H1 (cell line): ENCODE measurements around the gene SNX19. TPM values are rescaled to one million over a fixed set of nuclear protein-coding genes. Genes with fewer than 3 reads are reported as not detected.

Source experiments
- CTCF ChIA-PET: fragments of 300-600 bp; sonication (Branson Sonifier 250); formaldehyde crosslinking; loops from one replicate; lab custom pipeline; 2021; ENCODE audit not compliant: partially characterized antibody; lab: Charles Lee
- POLR2A ChIA-PET: fragments of 300-600 bp; sonication (Branson Sonifier 250); formaldehyde crosslinking; loops from one replicate; lab custom pipeline; 2021; ENCODE audit warnings: inconsistent platforms; ENCODE audit not compliant: partially characterized antibody; lab: Charles Lee
- DNase-seq, 2 experiments: peaks; one replicate each; pipeline versions ENCODE4 v3.0.0 to v3.0.0-alpha.2; 2010 to 2022; ENCODE audit warnings: low spot score in 2 of 2, low read depth in 1 of 2, mixed read lengths in 1 of 2
- FAIRE-seq: peaks from 2 replicates; lab custom pipeline; 2011; peaks lifted over from hg19 to GRCh38; lab: Jason Lieb, UNC
- H2AFZ ChIP-seq: 2 replicates; pipeline ENCODE4 v1.8.1; 2012; ENCODE audit warnings: low read length, inconsistent platforms
- H2AK5ac ChIP-seq: 2 replicates; pipeline ENCODE4 v1.6.1; 2013; ENCODE audit warnings: low read depth, low read length
- H2BK120ac ChIP-seq: replicated peaks from 2 replicates; pipeline ENCODE3; 2013; ENCODE audit warnings: low read depth, low read length, inconsistent platforms
- H2BK12ac ChIP-seq: 2 replicates; pipeline ENCODE4 v1.6.1; 2013; ENCODE audit warnings: low read depth, low read length
- H2BK15ac ChIP-seq: 2 replicates; pipeline ENCODE4 v1.6.1; 2013; ENCODE audit warnings: low read length
- H2BK20ac ChIP-seq: 2 replicates; pipeline ENCODE4 v1.6.1; 2013; ENCODE audit warnings: low read length
- H2BK5ac ChIP-seq: 2 replicates; pipeline ENCODE4 v1.6.1; 2013; ENCODE audit warnings: low read depth, low read length
- H3K14ac ChIP-seq: 2 replicates; pipeline ENCODE4 v1.6.1; 2013; ENCODE audit warnings: inconsistent platforms; ENCODE audit not compliant: insufficient read length
- H3K18ac ChIP-seq: 2 replicates; pipeline ENCODE4 v1.6.1; 2013; ENCODE audit warnings: low read length; ENCODE audit errors: extremely low read depth
- H3K23ac ChIP-seq: 2 replicates; pipeline ENCODE4 v1.6.1; 2013; ENCODE audit warnings: inconsistent platforms; ENCODE audit not compliant: insufficient read length
- H3K23me2 ChIP-seq: 2 replicates; pipeline ENCODE4 v1.6.1; 2013; ENCODE audit warnings: low read depth, low read length
- H3K27ac ChIP-seq: 2 replicates; pipeline ENCODE4 v1.6.1; 2011; ENCODE audit warnings: low read depth, low read length, inconsistent platforms
- H3K27me3 ChIP-seq, 4 experiments: replicated peaks in 1 of 4; 1 replicate in 1 of 4; 2 replicates in 3 of 4; pipeline versions ENCODE4 v1.6.1 to v1.8.1; 2011 to 2013; ENCODE audit warnings: low read length in 3 of 4, mild to moderate bottlenecking in 3 of 4, inconsistent platforms in 2 of 4, mixed read lengths in 2 of 4, moderate library complexity in 1 of 4; ENCODE audit not compliant: control insufficient read depth in 3 of 4, insufficient read depth in 3 of 4; ENCODE audit errors: extremely low read depth in 1 of 4
- H3K36me3 ChIP-seq, 4 experiments: 2 replicates each; pipeline versions ENCODE4 v1.6.1 to v1.8.1; 2011 to 2013; ENCODE audit warnings: mild to moderate bottlenecking in 4 of 4, low read length in 3 of 4, moderate library complexity in 2 of 4, control low read depth in 1 of 4, inconsistent platforms in 1 of 4; ENCODE audit not compliant: insufficient read depth in 4 of 4, control insufficient read depth in 2 of 4
- H3K4ac ChIP-seq: replicated peaks from 2 replicates; pipeline ENCODE3; 2013; ENCODE audit warnings: low read length, low read depth, mixed read lengths, inconsistent platforms; ENCODE audit not compliant: insufficient read length
- H3K4me1 ChIP-seq, 4 experiments: replicated peaks in 1 of 4; 1 replicate in 1 of 4; 2 replicates in 3 of 4; pipeline versions ENCODE4 v1.6.1 to v1.8.1; 2011 to 2013; ENCODE audit warnings: low read length in 3 of 4, inconsistent platforms in 2 of 4, mixed read lengths in 1 of 4; ENCODE audit not compliant: insufficient read depth in 4 of 4, control insufficient read depth in 3 of 4
- H3K4me2 ChIP-seq, 2 experiments: 2 replicates each; pipeline versions ENCODE4 v1.6.1 to v1.8.1; 2011 to 2013; ENCODE audit warnings: low read depth in 2 of 2, low read length in 2 of 2, control low read depth in 1 of 2, inconsistent platforms in 1 of 2, mild to moderate bottlenecking in 1 of 2; ENCODE audit not compliant: insufficient read depth in 1 of 2
- H3K4me3 ChIP-seq, 4 experiments: fragments of 200-600, 300-600 bp in 1 of 4; sonication (generic), shearing (Covaris generic), sonication (Bioruptor Twin) in 1 of 4; 2 replicates each; pipeline versions ENCODE4 v1.5.1 to v1.8.1; 2011 to 2016; ENCODE audit warnings: low read length in 4 of 4, low read depth in 3 of 4, control low read depth in 2 of 4, inconsistent platforms in 2 of 4, mild to moderate bottlenecking in 2 of 4, mixed read lengths in 1 of 4, moderate library complexity in 1 of 4; ENCODE audit not compliant: insufficient read depth in 2 of 4; ENCODE audit errors: extremely low read depth in 1 of 4
- H3K56ac ChIP-seq: replicated peaks from 2 replicates; pipeline ENCODE3; 2013; ENCODE audit warnings: low read depth, mild to moderate bottlenecking, mixed read lengths, low read length, inconsistent platforms; ENCODE audit not compliant: insufficient read length
- H3K79me1 ChIP-seq: 2 replicates; pipeline ENCODE4 v1.6.1; 2013; ENCODE audit warnings: low read depth, low read length, control low read depth
- H3K79me2 ChIP-seq, 2 experiments: 2 replicates each; pipeline versions ENCODE4 v1.6.1 to v1.8.1; 2012 to 2013; ENCODE audit warnings: low read length in 2 of 2, mild to moderate bottlenecking in 2 of 2, inconsistent platforms in 1 of 2; ENCODE audit not compliant: insufficient read depth in 2 of 2, control insufficient read depth in 1 of 2
- H3K9ac ChIP-seq, 4 experiments: replicated peaks in 1 of 4; 1 replicate in 1 of 4; 2 replicates in 3 of 4; pipeline versions ENCODE4 v1.6.1 to v1.8.1; 2011 to 2013; ENCODE audit warnings: low read depth in 3 of 4, low read length in 3 of 4, control low read depth in 2 of 4, mild to moderate bottlenecking in 2 of 4, moderate library complexity in 2 of 4, inconsistent platforms in 1 of 4; ENCODE audit errors: extremely low read depth in 1 of 4
- H3K9me3 ChIP-seq, 2 experiments: 2 replicates each; pipeline versions ENCODE4 v1.6.1 to v1.8.1; 2012 to 2013; ENCODE audit warnings: mild to moderate bottlenecking in 2 of 2, moderate library complexity in 2 of 2, control low read depth in 1 of 2, inconsistent platforms in 1 of 2, low read depth in 1 of 2, low read length in 1 of 2, mixed read lengths in 1 of 2; ENCODE audit not compliant: insufficient read depth in 2 of 2
- H4K20me1 ChIP-seq, 2 experiments: replicated peaks in 1 of 2; 2 replicates each; pipeline versions ENCODE3 to v1.8.1; 2011 to 2013; ENCODE audit warnings: inconsistent platforms in 2 of 2, low read length in 2 of 2, mild to moderate bottlenecking in 1 of 2; ENCODE audit not compliant: insufficient read depth in 2 of 2, control insufficient read depth in 1 of 2
- H4K5ac ChIP-seq: 2 replicates; pipeline ENCODE4 v1.6.1; 2013; ENCODE audit warnings: low read length, low read depth, mixed read lengths, inconsistent platforms; ENCODE audit not compliant: insufficient read length
- H4K8ac ChIP-seq: 2 replicates; pipeline ENCODE4 v1.8.0; 2013; ENCODE audit warnings: mild to moderate bottlenecking, moderate library complexity, low read length, inconsistent platforms; ENCODE audit not compliant: insufficient read depth; ENCODE audit errors: extremely low read depth
- H4K91ac ChIP-seq: replicated peaks from 2 replicates; pipeline ENCODE3; 2013; ENCODE audit warnings: low read length, mixed read lengths, inconsistent platforms; ENCODE audit not compliant: insufficient read length
- NANOG ChIP-seq: IDR thresholded peaks from 2 replicates; pipeline ENCODE4 v1.6.1; 2011; ENCODE audit warnings: low read length, low read depth, mild to moderate bottlenecking, inconsistent platforms; ENCODE audit not compliant: insufficient read depth, poor library complexity, severe bottlenecking
- PHF8 ChIP-seq: fragments of 200-600 bp; sonication (generic); conservative IDR thresholded peaks from 2 replicates; pipeline ENCODE4 v1.7.1; 2012; ENCODE audit warnings: low read depth, mild to moderate bottlenecking, inconsistent platforms, low read length, moderate library complexity
- WGBS, 2 experiments: shearing (Covaris generic) in 1 of 2; methylation state at CpG; one replicate each; pipeline versions ENCODE4 v1.1.6 to v1.1.7; 2013 to 2015; ENCODE audit warnings: low lambda C conversion rate in 2 of 2, mixed read lengths in 2 of 2, inconsistent platforms in 1 of 2, low coverage in 1 of 2, missing lambda C conversion rate in 1 of 2; ENCODE audit not compliant: insufficient replicate concordance in 2 of 2, insufficient coverage in 1 of 2, insufficient read length in 1 of 2; ENCODE audit errors: extremely low coverage in 1 of 2, missing lambda C conversion rate in 1 of 2; 5-methylcytosine and 5-hydroxymethylcytosine counted together
- polyA plus RNA-seq, 7 experiments: library from polyadenylated mRNA; depleted of rRNA in 3 of 7; stranded (reverse) in 5 of 7; unstranded in 2 of 7; fragments of >200 nt in 5 of 7; fragments of 200-250 nt in 2 of 7; gene quantifications; 1 replicate in 5 of 7; 2 replicates in 1 of 7; 4 replicates in 1 of 7; pipeline versions ENCODE4 v1.2.1 to v1.2.3, GENCODE V29; 2011 to 2013; ENCODE audit warnings: missing spikeins in 2 of 7, mixed read lengths in 2 of 7
- total RNA-seq: library from RNA; stranded (reverse); fragmentation: NEBNext Ultra II Directional; extraction: Animal tissue kit (Norgen Biotek cat#: 25700); gene quantifications from 2 replicates; pipeline ENCODE4 v1.2.1, GENCODE V29; 2021

The SNX19 gene
- total and polyA plus RNA-seq, 2 of the 8 experiments (the other 6 are each of a cell fraction or from before 2014, with no cell fraction given): 15.0 to 25.2 TPM

DNA sequence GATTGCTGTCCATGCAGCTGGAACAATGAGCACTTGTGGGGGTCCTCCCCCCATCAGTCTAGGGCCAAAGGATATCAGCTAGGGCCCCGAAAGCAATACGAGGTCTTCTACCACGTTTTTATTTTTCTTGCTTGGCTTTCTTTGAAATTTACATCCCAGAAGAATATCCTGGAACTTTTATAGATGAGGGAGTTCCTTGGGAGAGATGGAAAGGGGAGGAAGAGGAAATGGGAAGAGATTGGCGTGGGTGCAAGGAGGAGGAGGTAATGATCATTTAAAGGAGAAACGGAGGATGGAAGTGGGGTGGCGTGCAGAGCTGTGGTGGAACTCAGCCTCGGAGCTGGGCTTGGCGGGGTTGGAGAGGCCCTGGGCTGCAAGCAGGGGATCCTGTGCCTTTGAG is 90.3 kb downstream of the SNX19 start:
- ChIA-PET CTCF (interaction anchor here (0.8 to 6.2 kb wide), 9 partner anchors 11 to 392 kb away, joined by 3 to 65 read pairs (median 6); no protein-coding TSS in a partner anchor), POLR2A (no interaction called here)
- 0 out of 2 replicates have a peak overlapping the region, but pooled peaks have one; percentile 47 for H2BK5ac ChIP-seq
- no peak overlapping the region for H4K8ac ChIP-seq
- no peak overlapping the region for H4K5ac ChIP-seq
- H3K4me1 ChIP-seq: peaks cover 0 to 6% (median under 1%) of the 10 kb centered on the region in 4 experiments; a peak in 3 of 7 replicates
- H3K9me3 ChIP-seq: no peaks in the 10 kb centered on the region
- H3K18ac ChIP-seq: no peak overlapping the region
- H3K4me2 ChIP-seq: no peak overlapping the region
- H3K36me3 ChIP-seq: no peaks in the 10 kb centered on the region
- H3K9ac ChIP-seq: no peak overlapping the region
- no peaks in the 10 kb centered on the region for H4K20me1 ChIP-seq
- H3K23ac ChIP-seq: no peak overlapping the region
- FAIRE-seq: no peak
- no peak overlapping the region for H2BK20ac ChIP-seq
- no peaks in the 10 kb centered on the region for H3K23me2 ChIP-seq
- H3K27me3 ChIP-seq: no peaks in the 10 kb centered on the region
- H2BK12ac ChIP-seq: no peak overlapping the region
- H3K4me3 ChIP-seq: no peak overlapping the region
- no peak overlapping the region for H2AK5ac ChIP-seq
- H3K14ac ChIP-seq: no peak overlapping the region
- no peak overlapping the region for H2BK15ac ChIP-seq
- no peak overlapping the region for H3K4ac ChIP-seq
- H4K91ac ChIP-seq: no peak overlapping the region
- H2AFZ ChIP-seq: no peak overlapping the region
- no peak overlapping the region for H2BK120ac ChIP-seq
- H3K79me2 ChIP-seq: no peaks in the 10 kb centered on the region
- no peaks in the 10 kb centered on the region for H3K79me1 ChIP-seq
- H3K27ac ChIP-seq: no peak overlapping the region
- 88% methylated on average over 8 of the region's 8 CpGs; no CpG with 5 or more reads in 1 of the 2 experiments for WGBS, 2 experiments
- H3K56ac ChIP-seq: no peak overlapping the region
- no peak for DNase-seq
- TF ChIP-seq PHF8 (no peak), NANOG (no peak)
